Stimulated activated CD8-positive, alpha-beta memory T cell treated with anti-CD3 and anti-CD28 coated beads, Interleukin-12 subunit alpha, Interleukin-12 subunit beta, amount 100 ng/mL, for 1 hour (primary cell): ENCODE data around the gene GCDH.
A peak's percentile ranks its signal among the peaks of the same experiment; 100 is the strongest.

Source experiments
- DNase-seq: peaks from one replicate; pipeline ENCODE4 v3.0.0-alpha.2; 2020; ENCODE audit warnings: low read depth

The GCDH gene

GRCh38 chr19:12940897-12941296, 49.9 kb downstream of the GCDH start:
- DNase-seq: no peak

- DNase-seq: no peak
These were observed 52.6 kb downstream of the GCDH start for GRCh38 chr19:12943437-12944044.

GRCh38 chr19:12944104-12944674, 53.2 kb downstream of the GCDH start:
- DNase-seq: no peak

- DNase-seq: peak; percentile 97
These were observed 54.6 kb downstream of the GCDH start, which contains the start of gene RAD23A for GRCh38 chr19:12945479-12946091. TSS of gene RAD23A (plus strand) at chr19:12945862. CDS start at chr19:12945949, 87 bp downstream.

- DNase-seq: no peak
These were observed 55.2 kb downstream of the GCDH start for GRCh38 chr19:12946092-12946721.

GRCh38 chr19:12946731-12947496, 56.0 kb downstream of the GCDH start:
- DNase-seq: no peak

GRCh38 chr19:12947702-12948611, 57.0 kb downstream of the GCDH start:
- DNase-seq: no peak

- no peak for DNase-seq
These were observed 57.8 kb downstream of the GCDH start for GRCh38 chr19:12948612-12949362.
